Activated CD8-positive, alpha-beta T cell treated with anti-CD3 and anti-CD28 coated beads for 36 hours (primary cell): ENCODE results near the gene KANK2. TPM values are rescaled to one million over a fixed set of nuclear protein-coding genes. Genes with fewer than 3 reads are reported as not detected.

Source experiments
- ATAC-seq: fragments of 200-7000 bp; cut with Tn5 transposase; one replicate; pipeline ENCODE4 v1.10.0; 2021; ENCODE audit warnings: mild to moderate bottlenecking, moderate library complexity
- CTCF ChIA-PET: fragments of 350-600 bp; sonication (Branson Sonifier 250); formaldehyde crosslinking; loops from one replicate; lab custom pipeline; 2021; ENCODE audit warnings: antibody characterized with exemption; lab: Charles Lee
- POLR2A ChIA-PET: fragments of 350-600 bp; sonication (Branson Sonifier 250); formaldehyde crosslinking; loops from one replicate; lab custom pipeline; 2021; ENCODE audit warnings: antibody characterized with exemption; lab: Charles Lee
- DNase-seq: peaks from one replicate; pipeline ENCODE4 v3.0.0-alpha.2; 2020
- H3K27ac Mint-ChIP-seq: one replicate; pipeline ENCODE4 v1.8.0; 2021; ENCODE audit warnings: mild to moderate bottlenecking, mixed read lengths
- H3K27me3 Mint-ChIP-seq: one replicate; pipeline ENCODE4 v1.8.0; 2021; ENCODE audit warnings: mixed read lengths
- H3K36me3 Mint-ChIP-seq: one replicate; pipeline ENCODE4 v1.8.0; 2021; ENCODE audit warnings: low read depth, mixed read lengths
- H3K4me1 Mint-ChIP-seq: one replicate; pipeline ENCODE4 v1.8.0; 2021; ENCODE audit warnings: low read depth, mixed read lengths
- H3K4me3 Mint-ChIP-seq: one replicate; pipeline ENCODE4 v1.8.0; 2021; ENCODE audit warnings: mild to moderate bottlenecking, moderate library complexity, mixed read lengths
- H3K9me3 Mint-ChIP-seq: one replicate; pipeline ENCODE4 v1.8.0; 2021; ENCODE audit warnings: mixed read lengths
- CTCF ChIP-seq: fragments of 200-600 bp; IDR thresholded peaks from one replicate; pipeline ENCODE4 v1.8.0; 2022; ENCODE audit warnings: antibody characterized with exemption, mild to moderate bottlenecking
- intact Hi-C: fragments of 100-400 bp; cut with micrococcal nuclease; formaldehyde crosslinking; loops from one replicate; pipeline ENCODE4 v1.10.0; 2022
- total RNA-seq, 2 experiments: library from RNA; stranded (reverse); gene quantifications; one replicate each; pipeline ENCODE4 v1.2.3, GENCODE V29; 2021

KANK2 gene
- total RNA-seq, 2 experiments from 2014 or later: 1.9 to 2.0 TPM

DNA sequence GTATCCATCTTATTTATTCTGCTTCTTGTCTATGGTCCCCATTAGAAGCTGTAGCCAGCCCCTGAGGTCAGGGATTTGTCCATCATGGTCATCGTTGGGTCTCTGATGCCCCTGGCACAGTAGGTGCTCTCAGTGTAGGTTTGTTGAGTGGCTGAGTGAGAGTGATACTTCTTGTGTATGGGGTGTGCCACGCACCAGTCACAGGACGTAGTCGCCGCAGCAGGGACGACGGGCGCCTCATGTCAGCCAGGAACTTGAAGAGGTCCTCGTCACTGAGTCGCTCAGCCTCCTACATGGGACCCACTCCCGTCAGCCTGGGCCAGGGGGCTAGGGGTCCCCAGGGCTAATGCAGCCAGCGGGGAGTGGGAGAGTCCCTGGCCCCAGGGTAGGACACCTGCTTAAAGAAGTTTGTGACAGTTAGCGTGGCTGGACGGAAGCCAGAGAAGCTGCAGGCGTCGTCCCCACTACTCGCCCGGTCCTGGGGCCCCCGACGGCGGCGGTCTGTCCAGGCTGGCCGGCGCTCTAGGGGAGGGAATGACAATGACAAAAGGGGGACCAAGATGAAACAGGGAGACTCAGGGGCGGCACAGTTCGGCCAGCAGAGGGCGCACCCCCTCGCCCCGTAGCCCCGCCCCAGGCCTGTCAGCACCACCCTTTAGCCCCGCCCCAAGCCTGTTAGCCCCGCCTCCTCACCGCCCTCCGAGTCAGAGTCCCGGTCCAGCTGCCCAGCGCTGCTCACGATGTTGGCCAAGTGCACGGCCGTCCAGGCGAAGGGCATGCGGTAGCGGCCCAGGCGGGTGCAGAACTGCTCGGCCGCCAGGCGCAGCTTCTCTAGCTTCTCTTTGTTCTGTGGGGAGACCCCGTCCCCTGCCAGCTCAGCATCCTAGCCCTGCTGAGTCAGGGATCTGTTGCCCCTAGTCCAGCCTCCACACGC, 45.8 kb upstream of the KANK2 start:
- intact Hi-C loops: no loop called here
- ChIA-PET POLR2A (interaction anchor here (0.7 to 1.6 kb wide), 3 partner anchors 24 to 95 kb away, joined by 3 to 4 read pairs (median 3); no protein-coding TSS in a partner anchor), CTCF (interaction anchor here (0.7 to 2.3 kb wide), 10 partner anchors 8 to 239 kb away, joined by 3 to 9 read pairs (median 4); partner anchors contain the start of genes LDLR and SWSAP1)
- peaks cover 2% of the 10 kb centered on the region for H3K36me3 Mint-ChIP-seq
- TF ChIP-seq CTCF: peak; percentile 79
- ATAC-seq: peak; percentile 100
- H3K27me3 Mint-ChIP-seq: peaks cover 16% of the 10 kb centered on the region
- H3K27ac Mint-ChIP-seq: no peak overlapping the region
- peaks cover 5% of the 10 kb centered on the region for H3K4me1 Mint-ChIP-seq
- H3K9me3 Mint-ChIP-seq: peaks cover 5% of the 10 kb centered on the region
- peak; percentile 93 for DNase-seq
- H3K4me3 Mint-ChIP-seq: no peak overlapping the region

DNA sequence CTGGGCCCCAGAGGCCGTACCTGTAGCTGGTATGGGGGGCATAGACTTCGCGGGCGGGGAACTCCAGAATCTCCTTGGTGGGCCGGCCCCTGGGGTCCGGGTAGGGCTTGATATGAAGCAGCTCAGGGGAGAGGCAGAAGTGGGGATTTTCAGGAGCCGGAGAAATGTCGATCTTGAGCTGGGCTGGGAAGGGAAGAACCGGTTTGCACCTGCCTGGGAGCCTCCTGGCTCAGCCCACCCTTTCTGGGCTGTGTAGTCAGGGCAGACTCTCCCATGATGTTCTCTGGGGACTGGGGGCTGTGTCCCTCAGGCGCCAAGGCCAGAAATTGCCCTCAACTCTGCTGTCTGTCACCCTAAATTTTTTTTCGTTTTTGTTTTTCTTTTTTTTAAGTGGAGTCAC, 44.7 kb upstream of the KANK2 start:
- H3K9me3 Mint-ChIP-seq: peaks cover 5% of the 10 kb centered on the region
- H3K4me1 Mint-ChIP-seq: peaks cover 5% of the 10 kb centered on the region
- no peak for TF ChIP-seq CTCF
- CTCF ChIA-PET: interaction anchor here (1.1 to 1.9 kb wide), 3 partner anchors 9 to 241 kb away, joined by 3 to 9 read pairs (median 4); partner anchors contain the start of gene LDLR
- ATAC-seq: no peak
- H3K27ac Mint-ChIP-seq: no peak overlapping the region
- peaks cover 2% of the 10 kb centered on the region for H3K36me3 Mint-ChIP-seq
- POLR2A ChIA-PET: interaction anchor here (0.8 kb wide), 1 partner anchor 28 kb away, joined by 3 read pairs; no protein-coding TSS in a partner anchor
- H3K27me3 Mint-ChIP-seq: peaks cover 14% of the 10 kb centered on the region
- H3K4me3 Mint-ChIP-seq: no peak overlapping the region
- intact Hi-C loops: no loop called here
- no peak for DNase-seq

- CTCF ChIA-PET: interaction anchor here (2.1 kb wide), 1 partner anchor 242 kb away, joined by 6 read pairs; no protein-coding TSS in a partner anchor
- POLR2A ChIA-PET: interaction anchor here (1.2 kb wide), 1 partner anchor 14 kb away, joined by 3 read pairs; no protein-coding TSS in a partner anchor
- Mint-ChIP-seq H3K27me3 (peaks cover 9% of the 10 kb centered on the region), H3K9me3 (peaks cover 5% of the 10 kb centered on the region), H3K4me3 (no peak overlapping the region), H3K27ac (no peak overlapping the region), H3K4me1 (peaks cover 5% of the 10 kb centered on the region), H3K36me3 (peaks cover 2% of the 10 kb centered on the region)
- TF ChIP-seq CTCF: no peak
- ATAC-seq (no peak), DNase-seq (no peak)
- intact Hi-C loops: no loop called here
Measured at GRCh38 chr19:11240008-11240444, 42.7 kb upstream of the KANK2 start.

DNA sequence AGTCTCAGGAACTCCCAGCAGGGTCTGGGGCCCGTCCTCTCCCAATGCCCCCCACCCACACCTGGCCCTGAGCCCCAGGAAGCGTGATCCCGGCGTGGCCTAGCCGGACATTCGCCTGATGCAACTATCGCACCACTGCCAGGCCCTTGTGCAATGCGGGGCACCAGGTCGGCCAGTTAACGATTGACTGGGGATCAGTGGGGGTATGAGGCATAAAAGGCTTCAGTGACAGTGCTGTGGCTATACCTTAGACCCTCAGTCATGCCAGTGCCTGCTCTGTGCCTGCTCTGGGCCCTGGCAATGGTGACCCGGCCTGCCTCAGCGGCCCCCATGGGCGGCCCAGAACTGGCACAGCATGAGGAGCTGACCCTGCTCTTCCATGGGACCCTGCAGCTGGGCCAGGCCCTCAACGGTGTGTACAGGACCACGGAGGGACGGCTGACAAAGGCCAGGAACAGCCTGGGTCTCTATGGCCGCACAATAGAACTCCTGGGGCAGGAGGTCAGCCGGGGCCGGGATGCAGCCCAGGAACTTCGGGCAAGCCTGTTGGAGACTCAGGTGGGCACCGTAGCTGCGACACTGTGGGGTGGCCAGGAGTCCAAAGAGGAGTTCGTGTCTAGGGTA, 42.1 kb upstream of the KANK2 start, which contains the start of gene ANGPTL8:
Gene ANGPTL8, plus strand, starts transcription at position 243 of the 624 bp plus-strand sequence. Its CDS starts 19 bp downstream, at position 262.
- intact Hi-C loops: no loop called here
- ATAC-seq: no peak
- H3K27ac Mint-ChIP-seq: no peak within 1 kb of the TSS
- no peak within 1 kb of the TSS for H3K4me3 Mint-ChIP-seq
- DNase-seq: no peak
- peaks cover 2% of the 10 kb centered on the region for H3K36me3 Mint-ChIP-seq
- H3K27me3 Mint-ChIP-seq: peaks cover 9% of the 10 kb centered on the region
- CTCF ChIA-PET: interaction anchor here (2.1 kb wide), 1 partner anchor 243 kb away, joined by 6 read pairs; no protein-coding TSS in a partner anchor
- POLR2A ChIA-PET: interaction anchor here (1.2 kb wide), 1 partner anchor 13 kb away, joined by 3 read pairs; no protein-coding TSS in a partner anchor
- TF ChIP-seq CTCF: no peak
- peaks cover 5% of the 10 kb centered on the region for H3K9me3 Mint-ChIP-seq
- H3K4me1 Mint-ChIP-seq: peaks cover 5% of the 10 kb centered on the region
